ENCODE measurements around the gene MOB1B. TPM values are rescaled to one million over a fixed set of nuclear protein-coding genes. Genes with fewer than 3 reads are reported as not detected.

MOB1B gene
- total RNA-seq, 2 donors from 2014 or later: 9.2 to 12.7 TPM

DNA sequence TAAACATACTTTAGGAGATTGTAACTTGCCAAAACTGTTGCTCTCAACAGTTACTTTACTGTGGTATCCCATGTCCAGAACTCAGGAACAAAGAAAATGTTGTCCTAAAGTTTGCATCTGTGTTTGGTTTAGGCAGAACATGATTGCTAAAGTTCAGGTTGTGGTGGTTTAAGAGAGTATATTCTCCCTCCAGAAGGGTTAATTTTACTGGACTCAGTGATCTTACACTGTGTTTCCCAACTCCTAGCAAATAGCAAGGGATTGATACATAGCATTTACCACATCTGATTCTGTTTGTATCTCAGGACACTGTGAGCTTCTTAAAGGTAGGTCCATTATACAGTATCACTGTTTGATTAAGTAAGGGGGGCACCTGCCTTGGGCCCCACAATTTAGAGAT lies 78.0 kb downstream of the MOB1B start:
- intact Hi-C loops (cut with DNase I): no loop called here
- no peak overlapping the region for H3K4me3 ChIP-seq
- no peaks in the 10 kb centered on the region for H3K9me3 ChIP-seq
- DNase-seq (no peak), ATAC-seq (no peak)
- no peaks in the 10 kb centered on the region for H3K36me3 ChIP-seq (replicated peaks in 1 of 2; ENCODE audit: insufficient read depth in 1 of 2, low read depth in 2 of 2)
- no peaks in the 10 kb centered on the region for H3K27me3 ChIP-seq
- H3K4me1 ChIP-seq: peaks cover 3% of the 10 kb centered on the region
- H3K27ac ChIP-seq: no peak overlapping the region
- TF ChIP-seq, protein P1, sequence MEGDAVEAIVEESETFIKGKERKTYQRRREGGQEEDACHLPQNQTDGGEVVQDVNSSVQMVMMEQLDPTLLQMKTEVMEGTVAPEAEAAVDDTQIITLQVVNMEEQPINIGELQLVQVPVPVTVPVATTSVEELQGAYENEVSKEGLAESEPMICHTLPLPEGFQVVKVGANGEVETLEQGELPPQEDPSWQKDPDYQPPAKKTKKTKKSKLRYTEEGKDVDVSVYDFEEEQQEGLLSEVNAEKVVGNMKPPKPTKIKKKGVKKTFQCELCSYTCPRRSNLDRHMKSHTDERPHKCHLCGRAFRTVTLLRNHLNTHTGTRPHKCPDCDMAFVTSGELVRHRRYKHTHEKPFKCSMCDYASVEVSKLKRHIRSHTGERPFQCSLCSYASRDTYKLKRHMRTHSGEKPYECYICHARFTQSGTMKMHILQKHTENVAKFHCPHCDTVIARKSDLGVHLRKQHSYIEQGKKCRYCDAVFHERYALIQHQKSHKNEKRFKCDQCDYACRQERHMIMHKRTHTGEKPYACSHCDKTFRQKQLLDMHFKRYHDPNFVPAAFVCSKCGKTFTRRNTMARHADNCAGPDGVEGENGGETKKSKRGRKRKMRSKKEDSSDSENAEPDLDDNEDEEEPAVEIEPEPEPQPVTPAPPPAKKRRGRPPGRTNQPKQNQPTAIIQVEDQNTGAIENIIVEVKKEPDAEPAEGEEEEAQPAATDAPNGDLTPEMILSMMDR (IDR thresholded peaks at IDR 0.05): no peak
- no peak for TF ChIP-seq POLR2A (IDR thresholded peaks at IDR 0.05)

DNA sequence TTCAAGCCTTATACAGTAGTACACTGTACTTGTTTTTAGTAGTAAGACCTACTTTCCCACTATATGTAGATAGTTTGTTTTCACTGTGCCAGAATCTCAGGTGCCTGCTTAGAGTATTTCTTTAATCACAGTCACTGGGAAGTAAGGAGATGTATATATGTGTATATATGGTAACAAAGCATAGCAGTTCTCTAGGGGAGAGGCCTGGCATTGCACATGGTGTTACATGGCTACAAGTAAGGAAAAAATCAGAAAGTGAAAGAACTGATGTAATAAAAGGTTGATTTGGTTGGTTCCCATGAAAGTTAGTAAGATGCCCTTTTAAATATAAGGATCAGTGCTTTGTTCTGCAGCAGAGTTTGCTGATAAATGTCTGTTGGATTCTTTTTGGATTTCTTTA lies 81.9 kb downstream of the MOB1B start:
- intact Hi-C loops (cut with DNase I): no loop called here
- H3K9me3 ChIP-seq: no peaks in the 10 kb centered on the region
- DNase-seq (no peak), ATAC-seq (no peak)
- no peak for TF ChIP-seq POLR2A (IDR thresholded peaks at IDR 0.05)
- TF ChIP-seq, protein P1 (IDR thresholded peaks at IDR 0.05): no peak
- H3K4me3 ChIP-seq: no peak overlapping the region
- no peak overlapping the region for H3K27ac ChIP-seq
- peaks cover 3% of the 10 kb centered on the region for H3K4me1 ChIP-seq
- H3K27me3 ChIP-seq: no peaks in the 10 kb centered on the region
- no peaks in the 10 kb centered on the region for H3K36me3 ChIP-seq (replicated peaks in 1 of 2; ENCODE audit: insufficient read depth in 1 of 2, low read depth in 2 of 2)

DNA sequence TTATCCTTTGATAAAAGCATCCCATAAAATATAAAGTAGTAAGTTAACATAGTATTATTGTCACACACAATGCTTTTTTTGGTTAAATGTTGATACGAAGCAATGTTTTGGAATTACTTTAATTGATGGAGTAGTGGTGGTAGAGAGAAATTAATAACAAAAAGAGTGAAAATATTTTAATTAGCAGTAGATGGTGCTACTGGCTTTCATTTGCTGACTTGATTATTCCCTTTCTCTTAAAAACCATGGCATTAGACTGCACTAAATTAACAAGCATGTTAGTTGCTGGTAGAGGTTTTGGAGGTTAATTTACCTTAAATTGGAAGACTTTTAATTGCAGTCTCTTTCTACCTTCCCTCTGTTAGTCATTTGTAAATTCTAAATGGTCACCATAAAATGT lies 82.4 kb downstream of the MOB1B start:
- 63 to 74% methylated on average over 1 of the region's 1 CpG for WGBS, 2 donors
- no peak overlapping the region for H3K27ac ChIP-seq
- H3K9me3 ChIP-seq: no peaks in the 10 kb centered on the region
- no peak for DNase-seq
- intact Hi-C loops (cut with DNase I): no loop called here
- no peak overlapping the region for H3K4me3 ChIP-seq
- H3K36me3 ChIP-seq (replicated peaks in 1 of 2; ENCODE audit: insufficient read depth in 1 of 2, low read depth in 2 of 2): no peaks in the 10 kb centered on the region
- TF ChIP-seq, protein P1 (IDR thresholded peaks at IDR 0.05): peak in 2 of 7 experiments; percentile 14 to 22
- TF ChIP-seq POLR2A (IDR thresholded peaks at IDR 0.05): no peak
- no peaks in the 10 kb centered on the region for H3K27me3 ChIP-seq
- peaks cover 3% of the 10 kb centered on the region for H3K4me1 ChIP-seq
- no peak for ATAC-seq

DNA sequence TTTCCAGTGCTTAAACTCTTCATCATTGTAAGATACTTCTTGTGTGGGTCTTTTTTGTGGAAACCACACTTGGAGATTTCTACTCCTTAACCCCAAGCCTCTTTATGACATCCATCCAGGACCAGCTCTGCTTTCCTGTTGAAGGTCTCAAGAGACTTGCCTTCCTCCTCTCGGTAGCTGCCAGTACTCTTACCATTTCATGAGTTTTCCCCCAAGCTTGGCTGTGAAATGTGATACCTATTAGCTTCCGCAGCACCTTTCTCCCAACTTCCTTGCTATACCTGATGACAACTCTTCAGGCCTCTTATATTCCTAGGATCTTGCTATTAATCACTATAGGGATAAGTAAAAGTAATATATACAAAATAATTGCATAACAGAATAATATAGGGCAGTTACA lies 89.4 kb downstream of the MOB1B start:
- DNase-seq (no peak), ATAC-seq (no peak)
- Histone ChIP-seq H3K36me3 (replicated peaks in 1 of 2; ENCODE audit: insufficient read depth in 1 of 2, low read depth in 2 of 2) (no peaks in the 10 kb centered on the region), H3K4me1 (peaks cover 21% of the 10 kb centered on the region), H3K9me3 (no peaks in the 10 kb centered on the region), H3K27ac (no peak overlapping the region), H3K4me3 (no peak overlapping the region), H3K27me3 (no peaks in the 10 kb centered on the region)
- TF ChIP-seq POLR2A (IDR thresholded peaks at IDR 0.05): no peak
- 89 to 98% methylated on average over 2 of the region's 2 CpGs for WGBS, 2 donors
- intact Hi-C loops (cut with DNase I): no loop called here

DNA sequence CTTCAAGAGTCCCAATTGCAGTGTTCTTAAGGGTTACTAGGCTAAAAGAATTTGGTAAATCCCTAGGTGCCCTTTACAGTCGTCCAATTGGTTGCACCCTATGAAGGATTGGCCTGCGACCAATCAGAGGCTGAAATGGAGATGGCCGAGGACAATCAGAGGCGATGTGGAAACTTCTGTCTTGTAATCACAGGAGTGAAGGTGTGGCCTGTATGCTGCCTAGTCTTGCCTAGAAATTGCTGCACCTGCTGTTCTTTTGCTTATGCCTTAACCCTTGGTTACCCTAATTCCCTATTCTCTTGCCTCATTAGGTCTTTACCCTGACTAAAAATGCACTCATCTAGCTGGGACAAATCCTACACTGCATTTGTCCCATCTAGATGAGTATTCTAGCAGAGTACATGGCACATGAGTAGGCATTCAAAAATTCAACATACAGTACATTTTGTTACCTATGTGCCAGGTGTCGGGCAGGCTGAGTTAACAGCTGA lies 90.3 kb downstream of the MOB1B start:
- WGBS, 2 donors: 30 to 39% methylated on average over 5 of the region's 5 CpGs
- Histone ChIP-seq H3K27ac (peak overlapping the region in 3 of 4 donors; percentile 84 to 89 (median 88)), H3K9me3 (no peaks in the 10 kb centered on the region), H3K4me1 (peaks cover 29% of the 10 kb centered on the region), H3K4me3 (peak overlapping the region in 1 of 2 donors; percentile 57), H3K36me3 (replicated peaks in 1 of 2; ENCODE audit: insufficient read depth in 1 of 2, low read depth in 2 of 2) (no peaks in the 10 kb centered on the region), H3K27me3 (no peaks in the 10 kb centered on the region)
- DNase-seq: peak; percentile 42 to 64 (median 51)
- intact Hi-C loops (cut with DNase I): no loop called here
- TF ChIP-seq POLR2A (IDR thresholded peaks at IDR 0.05): no peak
- TF ChIP-seq, protein P1 (IDR thresholded peaks at IDR 0.05): no peak
- peak; percentile 36 for ATAC-seq

All from body of pancreas (tissue), 4 donors.